ENCODE measurements around the gene PTPN1. TPM values are rescaled to one million over a fixed set of nuclear protein-coding genes. Genes with fewer than 3 reads are reported as not detected.

Gene PTPN1
- total and polyA plus RNA-seq, 2 of the 13 experiments (the other 11 are each of a cell fraction or from before 2014, with no cell fraction given), result 17.7 to 37.2 TPM

DNA sequence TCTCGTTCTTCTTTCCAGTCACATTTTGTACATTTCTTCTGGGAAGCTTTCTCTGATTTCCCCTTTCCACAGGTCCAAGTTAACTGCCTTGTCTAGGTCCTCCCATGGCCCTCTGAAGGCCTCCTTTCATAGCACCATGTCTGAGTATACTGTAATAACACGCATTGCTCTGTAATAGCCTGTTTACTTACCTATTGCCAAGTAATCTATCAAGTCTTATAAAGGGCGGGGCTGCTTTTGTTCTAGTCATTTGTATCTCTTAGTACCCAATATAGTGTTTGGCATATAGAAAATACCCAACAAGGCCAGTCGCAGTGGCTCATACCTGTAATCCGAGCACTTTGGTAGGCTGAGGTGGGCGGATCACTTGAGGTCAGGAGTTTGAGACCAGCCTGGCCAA lies 17.9 kb downstream of the PTPN1 start (continued):
- TF ChIP-seq ADNP (CRISPR knock-in tag; IDR thresholded peaks at IDR 0.05), result no peak

DNA sequence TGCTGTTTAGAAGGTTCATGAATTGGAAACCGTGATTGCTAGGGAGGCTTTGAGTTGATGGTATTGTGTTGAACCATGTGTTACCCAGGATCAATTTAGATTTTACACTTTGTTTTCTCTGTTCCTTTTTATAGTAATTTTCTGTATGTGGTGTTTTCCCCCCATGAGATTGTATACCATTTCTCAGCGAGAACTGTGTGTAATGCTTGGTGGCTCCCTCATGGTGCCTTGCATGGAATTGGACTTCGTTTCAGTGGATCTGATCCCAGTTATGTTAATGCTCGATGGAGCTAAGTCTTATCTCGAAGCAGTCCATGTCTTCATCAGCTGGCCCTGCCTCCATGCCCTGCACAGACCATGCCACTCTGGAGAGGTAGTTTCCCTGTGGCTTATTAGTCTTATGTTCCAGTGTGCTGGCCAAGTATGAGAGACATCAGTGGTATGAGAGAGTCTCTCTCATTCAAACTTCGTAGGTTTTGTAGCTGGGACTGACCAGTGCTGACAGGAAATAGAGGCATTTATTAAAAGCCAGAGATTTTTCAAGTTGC lies 18.7 kb downstream of the PTPN1 start:
- no peak overlapping the region for H3K27ac ChIP-seq (ENCODE audit: extremely low read length, insufficient read depth, low read length)
- H3K9me3 ChIP-seq (ENCODE audit: low read length), result no peaks in the 10 kb centered on the region
- no TSS peak for BruUV-seq (replicated peaks)
- in situ Hi-C loops (cut with HindIII; ENCODE audit: extremely low pct_ligation_motif_present, low pct_unique_long_range_greater_than_20kb) (no loop called here), intact Hi-C loops (cut with micrococcal nuclease; ENCODE audit: unreplicated experiment) (no loop called here)
- ATAC-seq, result no peak
- H3K4me3 ChIP-seq (replicated peaks in 1 of 3; ENCODE audit: insufficient read depth in 1 of 3, low read depth in 2 of 3, low read length in 3 of 3), result no peak overlapping the region
- 97% methylated on average over 6 of the region's 6 CpGs for WGBS (ENCODE audit: low lambda C conversion rate)
- H3K27me3 ChIP-seq (ENCODE audit: control insufficient read depth in 1 of 2, insufficient read depth in 2 of 2, low read length in 2 of 2), result no peaks in the 10 kb centered on the region
- POLR2A ChIA-PET, result interaction anchor here (1.1 kb wide), 1 partner anchor 19 kb away, joined by 3 read pairs; the partner anchor contains the start of gene PTPN1
- no peak overlapping the region for H3K4me2 ChIP-seq (ENCODE audit: low read depth, low read length)
- no peak overlapping the region for H2AFZ ChIP-seq (ENCODE audit: low read length)
- peak; percentile 66 for TF ChIP-seq RBM22 (optimal IDR thresholded peaks at IDR 0.05; ENCODE audit: low read length)
- TF ChIP-seq ADNP (CRISPR knock-in tag; IDR thresholded peaks at IDR 0.05), result no peak
- CTCF ChIA-PET (ENCODE audit: low intra/inter-chr PET ratio, low total read pairs), result no interaction called here
- DNase-seq (ENCODE audit: low spot score), result no peak
- H3K9ac ChIP-seq (ENCODE audit: insufficient read depth, low read depth, low read length), result no peak overlapping the region
- peaks cover 65% of the 10 kb centered on the region for H3K79me2 ChIP-seq (ENCODE audit: insufficient read depth, low read length)
- FAIRE-seq, result peak; percentile 52
- peaks cover under 1% of the 10 kb centered on the region; the same call in 1 of the 2 replicates for H3K4me1 ChIP-seq (ENCODE audit: insufficient read depth, low read length)
- peaks cover 2 to 4% of the 10 kb centered on the region in 2 experiments; a peak in 2 of 5 replicates for H3K36me3 ChIP-seq (replicated peaks in 1 of 2; ENCODE audit: control insufficient read depth in 1 of 2, insufficient read depth in 2 of 2, low read length in 2 of 2)
- no peaks in the 10 kb centered on the region; the same call in 1 of the 2 replicates for H4K20me1 ChIP-seq (ENCODE audit: insufficient read depth, low read length)

DNA sequence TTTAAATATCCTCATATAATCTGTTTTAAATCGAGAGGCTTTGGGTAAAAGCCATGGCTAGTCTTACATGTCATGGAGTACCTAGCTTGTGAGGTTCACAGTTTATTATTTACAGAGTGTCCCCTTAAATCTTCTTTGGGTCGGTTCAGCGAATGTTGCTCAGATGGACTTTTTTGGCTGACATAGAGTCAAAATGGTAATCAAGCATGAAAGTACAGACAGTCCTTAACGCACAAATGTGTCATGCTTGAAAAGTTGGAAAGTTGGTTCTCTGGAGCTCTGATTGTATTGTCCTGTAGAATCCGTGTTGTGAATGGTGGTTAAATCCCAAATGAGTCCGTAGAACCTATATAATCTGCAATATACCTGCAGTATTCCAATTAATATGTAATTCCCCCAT lies 22.0 kb downstream of the PTPN1 start:
- Histone ChIP-seq H3K4me2 (ENCODE audit: low read depth, low read length) (no peak overlapping the region), H3K9me3 (ENCODE audit: low read length) (no peaks in the 10 kb centered on the region), H3K27ac (ENCODE audit: extremely low read length, insufficient read depth, low read length) (no peak overlapping the region), H3K79me2 (ENCODE audit: insufficient read depth, low read length) (peaks cover 70% of the 10 kb centered on the region), H3K4me1 (ENCODE audit: insufficient read depth, low read length) (peaks cover 10% of the 10 kb centered on the region), H3K4me3 (replicated peaks in 1 of 3; ENCODE audit: insufficient read depth in 1 of 3, low read depth in 2 of 3, low read length in 3 of 3) (no peak overlapping the region), H4K20me1 (ENCODE audit: insufficient read depth, low read length) (no peaks in the 10 kb centered on the region; the same call in 1 of the 2 replicates), H3K9ac (ENCODE audit: insufficient read depth, low read depth, low read length) (no peak overlapping the region), H3K36me3 (replicated peaks in 1 of 2; ENCODE audit: control insufficient read depth in 1 of 2, insufficient read depth in 2 of 2, low read length in 2 of 2) (peaks cover 2 to 7% of the 10 kb centered on the region in 2 experiments; a peak in 1 of 5 replicates), H2AFZ (ENCODE audit: low read length) (no peak overlapping the region), H3K27me3 (ENCODE audit: control insufficient read depth in 1 of 2, insufficient read depth in 2 of 2, low read length in 2 of 2) (no peaks in the 10 kb centered on the region)
- BruUV-seq (replicated peaks), result no TSS peak
- FAIRE-seq (no peak), DNase-seq (ENCODE audit: low spot score) (no peak), ATAC-seq (no peak)
- CTCF ChIA-PET (ENCODE audit: low intra/inter-chr PET ratio, low total read pairs), result no interaction called here
- TF ChIP-seq ZNF589 (CRISPR knock-in tag; conservative IDR thresholded peaks at IDR 0.05), result 0 out of 2 replicates have a peak, but pooled peaks have one; percentile 35
- no peak for TF ChIP-seq CEBPB (IDR thresholded peaks at IDR 0.05; ENCODE audit: borderline replicate concordance, low read depth, low read length)
- POLR2A ChIA-PET, result no interaction called here
- intact Hi-C loops (cut with micrococcal nuclease; ENCODE audit: unreplicated experiment), result no loop called here
- WGBS (ENCODE audit: low lambda C conversion rate), result 98% methylated on average over 6 of the region's 6 CpGs
- in situ Hi-C loops (cut with HindIII; ENCODE audit: extremely low pct_ligation_motif_present, low pct_unique_long_range_greater_than_20kb), result no loop called here
